HG02678 (cell line): ENCODE measurements around the gene TIAM1.

ENCODE experiments used
- ATAC-seq: cut with Tn5 transposase; IDR thresholded peaks from one replicate; pipeline ENCODE4 v1.9.1; 2021; ENCODE audit warnings: mild to moderate bottlenecking, moderate library complexity; ENCODE audit not compliant: unreplicated experiment

The TIAM1 gene

DNA sequence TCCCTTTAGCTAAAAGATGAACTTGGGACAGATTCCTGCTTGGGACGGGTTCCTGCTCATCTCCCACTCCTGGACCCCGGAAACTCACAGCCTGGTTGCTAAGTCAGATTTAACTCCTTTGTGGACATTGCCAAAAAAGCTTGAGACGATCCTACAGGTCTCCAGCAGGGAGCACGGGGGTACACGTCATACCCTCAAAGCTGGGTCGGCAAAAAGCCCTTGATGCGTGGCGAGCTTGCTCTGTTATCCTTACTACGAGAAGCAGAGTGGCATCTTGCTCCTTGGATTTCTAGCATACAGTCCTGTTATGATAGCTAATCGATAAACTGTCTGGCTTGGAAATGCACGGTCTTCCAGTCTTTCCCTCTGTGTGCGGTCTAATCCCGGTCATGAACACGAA lies 244.9 kb downstream of the TIAM1 start:
- no peak for ATAC-seq

DNA sequence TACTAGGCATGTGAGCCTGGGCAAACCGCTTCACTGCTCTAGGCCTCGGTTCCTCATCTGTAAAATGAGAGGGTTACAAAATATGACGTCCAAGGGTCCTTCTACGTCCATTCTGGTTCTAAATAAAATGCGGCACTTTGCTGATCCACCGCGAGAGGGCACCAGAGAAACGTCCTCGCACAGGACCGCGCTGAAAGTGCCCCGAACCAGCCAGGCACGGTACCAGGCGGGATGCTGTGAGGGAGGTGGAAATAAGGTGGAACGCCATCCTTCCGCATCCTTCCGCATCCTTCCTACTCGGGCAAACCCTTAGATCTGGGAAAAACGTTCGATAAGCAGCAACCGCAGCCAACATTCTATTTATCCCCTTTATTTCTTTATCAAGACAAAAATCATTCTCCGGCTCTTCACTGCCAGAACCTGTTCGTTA lies 245.5 kb downstream of the TIAM1 start:
- ATAC-seq, result peak; percentile 74

DNA sequence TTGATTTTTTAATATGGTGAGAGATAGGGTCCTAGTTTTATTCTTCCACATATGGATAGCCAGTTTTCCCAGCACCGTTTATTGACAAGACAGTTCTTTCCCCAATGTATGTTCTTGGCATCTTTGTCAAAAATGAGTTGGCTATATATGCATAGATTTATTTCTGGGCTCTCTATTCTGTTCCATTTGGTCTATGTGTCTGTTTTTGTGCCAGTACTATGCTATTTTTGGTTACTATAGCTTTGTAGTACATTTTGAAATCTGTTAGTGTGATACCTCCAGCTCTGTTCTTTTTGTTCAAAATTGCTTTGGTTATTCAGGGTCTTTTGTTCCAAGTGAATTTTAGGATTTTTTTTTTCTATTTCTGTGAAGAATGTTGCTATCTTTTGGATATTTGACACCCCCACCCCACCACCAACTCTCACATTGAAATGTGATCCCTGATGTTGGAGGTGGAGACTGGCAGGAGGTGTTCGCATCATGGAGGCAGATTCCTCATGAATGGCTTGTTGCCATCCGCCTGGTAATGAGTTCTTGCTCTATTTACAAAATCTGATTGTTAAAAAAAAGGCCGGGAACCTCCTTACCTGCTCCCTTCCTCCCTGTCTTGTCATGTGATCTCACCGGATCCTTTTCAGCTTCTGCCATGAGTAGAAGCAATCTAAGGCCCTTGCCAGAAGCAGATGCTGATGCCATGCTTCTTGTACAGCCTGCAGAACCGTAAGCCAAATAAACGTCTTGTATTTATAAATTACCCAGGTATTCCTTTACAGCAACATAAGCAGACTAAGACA lies 251.0 kb downstream of the TIAM1 start:
- no peak for ATAC-seq

DNA sequence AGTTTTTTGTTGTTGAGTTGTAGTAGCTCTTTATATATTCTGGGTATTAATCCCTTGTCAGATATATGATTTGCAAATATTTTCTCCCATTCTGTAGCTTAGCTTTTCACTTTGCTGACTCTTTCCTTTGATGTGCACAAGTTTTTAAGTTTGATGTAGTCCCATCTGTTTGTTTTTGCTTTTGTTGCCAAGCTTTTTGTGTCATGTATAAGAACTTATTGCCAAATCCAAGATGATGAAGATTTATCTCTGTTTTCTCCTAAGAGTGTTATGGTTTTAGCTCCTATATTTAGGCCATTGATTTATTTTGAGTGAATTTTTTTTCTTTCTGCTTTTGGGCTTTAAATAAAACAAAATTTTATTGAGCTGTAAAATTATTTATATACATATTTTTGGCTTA lies 253.7 kb downstream of the TIAM1 start:
- ATAC-seq, result no peak

DNA sequence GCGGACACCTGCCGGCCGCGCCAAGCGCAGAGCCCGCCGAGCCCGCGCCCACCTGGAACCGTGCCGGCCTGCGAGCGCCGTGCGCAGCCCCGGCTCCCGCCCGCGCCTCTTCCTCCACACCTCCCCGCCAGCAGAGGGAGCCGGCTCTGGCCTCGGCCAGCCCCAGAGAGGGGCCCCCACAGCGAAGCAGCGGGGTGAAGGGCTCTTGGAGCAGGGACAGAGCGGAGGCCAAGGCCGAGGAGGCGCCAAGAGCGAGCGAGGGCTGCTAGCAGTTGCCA lies 255.6 kb downstream of the TIAM1 start:
- ATAC-seq, result no peak

DNA sequence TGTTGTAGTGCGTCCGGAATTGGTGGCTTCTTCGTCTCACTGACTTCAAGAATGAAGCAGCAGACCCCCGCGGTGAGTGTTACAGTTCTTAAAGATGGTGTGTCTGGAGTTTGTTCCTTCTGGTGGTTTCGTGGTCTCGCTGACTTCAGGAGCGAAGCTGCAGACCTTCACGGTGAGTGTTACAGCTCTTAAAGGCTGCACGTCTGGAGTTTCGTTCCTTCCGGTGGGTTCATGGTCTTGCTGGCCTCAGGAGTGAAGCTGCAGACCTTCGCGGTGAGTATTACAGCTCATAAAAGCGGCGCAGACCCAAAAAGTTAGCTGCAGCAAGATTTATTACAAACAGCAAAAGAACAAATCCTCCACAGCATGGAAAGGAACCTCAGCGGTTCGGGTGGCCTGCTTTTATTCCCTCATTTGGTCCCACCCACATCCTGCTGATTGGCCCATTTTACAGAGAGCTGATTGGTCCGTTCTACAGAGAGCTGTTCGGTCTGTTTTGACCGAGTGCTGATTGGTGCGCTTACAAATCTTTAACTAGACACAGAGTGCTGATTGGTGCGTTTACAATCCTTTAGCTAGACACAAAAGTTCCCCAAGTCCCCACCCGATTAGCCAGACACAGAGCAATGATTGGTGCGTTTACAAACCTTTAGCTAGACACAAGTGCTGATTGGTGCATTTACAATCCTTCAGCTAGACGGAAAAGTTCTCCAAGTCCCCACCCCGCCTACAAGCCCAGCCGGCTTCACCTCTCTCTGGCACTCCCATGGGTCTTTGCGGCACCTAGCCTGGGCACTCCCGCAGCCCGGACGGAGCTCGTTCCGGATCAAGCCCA lies 256.2 kb downstream of the TIAM1 start:
- ATAC-seq, result no peak

DNA sequence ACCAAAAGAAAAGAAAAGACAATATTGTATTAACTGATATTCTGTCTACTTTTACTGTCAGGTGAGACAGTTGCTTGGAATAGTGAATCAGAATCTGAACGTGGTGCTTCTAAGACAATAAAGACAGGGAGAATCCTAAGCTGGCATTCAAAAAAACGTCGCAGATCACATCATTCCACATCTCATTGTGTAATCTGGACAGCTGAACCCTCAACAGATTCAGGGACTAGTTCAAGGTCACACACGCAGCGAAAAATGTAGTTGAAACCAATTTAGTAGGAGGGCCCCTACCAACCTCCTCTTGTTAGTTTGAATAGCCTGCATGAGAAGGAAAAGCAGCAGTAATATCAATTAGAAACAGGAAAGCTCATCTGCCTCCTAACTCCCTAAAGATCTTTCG lies 259.4 kb downstream of the TIAM1 start:
- no peak for ATAC-seq

DNA sequence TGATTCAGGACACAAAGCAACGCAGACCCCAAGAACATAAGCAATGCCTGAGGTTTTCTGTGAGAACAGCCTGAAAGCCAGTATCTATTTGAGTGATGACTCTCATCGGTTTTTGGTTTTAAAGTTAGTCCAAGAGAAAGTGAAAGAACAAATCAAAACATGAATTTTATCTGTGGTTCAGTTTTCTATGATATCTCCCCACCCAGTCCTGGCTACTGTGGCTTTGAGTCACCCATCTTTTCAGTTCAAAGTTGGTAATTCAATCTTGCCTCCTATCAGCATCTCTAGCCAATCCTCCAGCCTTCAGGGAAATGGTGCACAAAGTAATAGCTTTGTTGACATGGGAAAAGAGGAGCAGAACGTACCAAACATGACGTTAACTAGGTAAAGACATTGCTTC lies 265.3 kb downstream of the TIAM1 start:
- peak; percentile 69 for ATAC-seq

DNA sequence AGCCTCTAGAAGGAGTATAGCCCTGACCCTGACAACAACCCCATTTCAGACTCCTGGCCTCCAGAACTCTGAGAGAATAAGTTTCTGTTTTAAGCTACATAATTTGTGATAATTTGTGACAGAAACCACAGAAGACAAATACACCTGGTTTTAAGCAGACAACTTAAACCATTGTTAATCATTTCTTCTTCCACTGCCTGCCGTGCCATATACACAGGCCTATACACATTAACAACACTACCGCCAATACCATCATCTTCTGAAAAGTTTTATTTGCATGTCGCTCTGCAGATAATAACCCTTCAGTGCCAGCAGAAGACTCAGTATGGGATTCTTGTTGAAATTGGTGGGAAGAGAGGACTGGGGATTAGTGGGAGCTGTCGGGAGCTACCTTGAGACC lies 265.8 kb downstream of the TIAM1 start:
- ATAC-seq, result peak; percentile 59

DNA sequence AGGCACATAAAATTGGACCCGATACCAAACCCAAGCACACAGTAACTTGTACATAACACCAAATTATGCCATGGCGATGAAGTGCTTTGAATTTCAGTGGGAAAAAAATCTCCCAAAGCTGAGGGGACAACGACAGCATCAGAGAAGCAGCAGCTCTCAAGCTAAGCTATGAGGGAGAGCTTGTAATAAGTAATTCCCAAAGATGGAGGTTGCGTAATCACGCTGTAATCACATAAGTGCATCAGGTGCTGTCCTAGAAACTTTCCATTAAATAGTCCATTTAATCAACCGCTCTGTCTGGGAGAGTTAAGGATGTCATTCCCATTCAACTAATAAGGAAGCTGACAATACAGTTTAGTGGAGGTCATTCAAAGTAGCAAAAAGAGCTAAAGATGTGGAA lies 268.2 kb downstream of the TIAM1 start:
- ATAC-seq, result no peak

DNA sequence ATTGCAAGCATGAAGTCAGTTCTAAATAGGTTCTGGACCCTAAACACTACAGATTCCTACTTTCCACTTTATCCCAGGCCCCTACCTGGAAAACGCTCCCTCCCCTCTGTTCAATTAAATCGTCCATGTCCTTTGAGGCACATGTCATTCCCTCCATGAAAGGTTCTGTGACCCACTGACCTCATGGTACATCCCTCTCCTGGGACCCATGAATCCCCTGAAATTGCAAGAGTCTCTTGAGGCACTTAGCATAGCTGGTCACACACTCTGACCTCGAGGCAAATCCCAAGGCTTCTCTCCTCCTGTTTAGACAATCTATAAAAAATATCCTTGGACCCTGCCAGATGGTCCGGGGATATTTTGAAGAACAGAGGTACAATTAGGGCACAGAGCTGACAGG lies 271.5 kb downstream of the TIAM1 start:
- no peak for ATAC-seq
